DOHH2 (cell line): ENCODE measurements around the gene UVRAG.
"Not testable (repeated sequence)": the region's sequence is repeated elsewhere in the genome, so short reads cannot be mapped to it uniquely, and the experiment has no call there.

Source experiments
- H3F3A ChIP-seq: fragments of 200-600 bp; sonication (generic), shearing (Covaris generic); 2 replicates; pipeline ENCODE4 v1.6.0; 2016; ENCODE audit warnings: antibody characterized with exemption, mild to moderate bottlenecking; ENCODE audit not compliant: control insufficient read depth, insufficient read depth
- H3K27ac ChIP-seq: fragments of 200-600 bp; sonication (generic); 2 replicates; pipeline ENCODE4 v1.5.1; 2014; ENCODE audit warnings: low read depth, mild to moderate bottlenecking, low read length, moderate library complexity
- H3K27me3 ChIP-seq: fragments of 200-600 bp; sonication (generic); 2 replicates; pipeline ENCODE4 v1.6.1; 2014; ENCODE audit warnings: mild to moderate bottlenecking, low read length, mixed read lengths; ENCODE audit not compliant: control insufficient read depth
- H3K36me3 ChIP-seq: fragments of 200-600 bp; sonication (generic); 2 replicates; pipeline ENCODE4 v1.6.1; 2014; ENCODE audit warnings: mild to moderate bottlenecking, low read length, moderate library complexity, mixed read lengths; ENCODE audit not compliant: control insufficient read depth
- H3K4me1 ChIP-seq: fragments of 200-600 bp; sonication (generic); 2 replicates; pipeline ENCODE4 v1.6.1; 2014; ENCODE audit warnings: mild to moderate bottlenecking, low read length, mixed read lengths; ENCODE audit not compliant: control insufficient read depth
- H3K4me2 ChIP-seq: fragments of 200-600 bp; sonication (generic); 2 replicates; pipeline ENCODE4 v1.6.0; 2014; ENCODE audit warnings: mild to moderate bottlenecking, low read length, moderate library complexity
- H3K4me3 ChIP-seq: fragments of 200-600 bp; sonication (generic); 2 replicates; pipeline ENCODE4 v1.5.1; 2014; ENCODE audit warnings: mild to moderate bottlenecking, low read length, mixed read lengths
- H3K79me2 ChIP-seq: fragments of 200-600 bp; sonication (generic); 2 replicates; pipeline ENCODE4 v1.6.1; 2014; ENCODE audit warnings: mild to moderate bottlenecking, low read length, mixed read lengths; ENCODE audit not compliant: control insufficient read depth
- H3K9me2 ChIP-seq: fragments of 200-600 bp; sonication (generic); replicated peaks from 2 replicates; pipeline ENCODE4 v1.6.1; 2014; ENCODE audit warnings: mild to moderate bottlenecking, low read length, mixed read lengths; ENCODE audit not compliant: control insufficient read depth
- H3K9me3 ChIP-seq: fragments of 200-600 bp; sonication (generic); 2 replicates; pipeline ENCODE4 v1.6.1; 2014; ENCODE audit warnings: antibody characterized with exemption, low read length, mixed read lengths; ENCODE audit not compliant: control insufficient read depth, insufficient read depth
- H4K20me1 ChIP-seq: fragments of 200-600 bp; sonication (generic); 2 replicates; pipeline ENCODE4 v1.6.0; 2014; ENCODE audit warnings: low read depth, mild to moderate bottlenecking, antibody characterized with exemption, low read length, moderate library complexity; ENCODE audit not compliant: control insufficient read depth, insufficient read depth
- EZH2phosphoT487 ChIP-seq: fragments of 200-600 bp; sonication (generic); IDR thresholded peaks from 2 replicates; pipeline ENCODE4 v1.6.1; 2017; ENCODE audit warnings: borderline replicate concordance, mild to moderate bottlenecking, antibody characterized with exemption, low read length, moderate library complexity, mixed read lengths
- TF ChIP-seq, protein P1 (sequence below): fragments of 200-600 bp; sonication (generic); IDR thresholded peaks from one replicate; pipeline ENCODE4 v1.5.1; 2014; ENCODE audit warnings: antibody characterized with exemption, mild to moderate bottlenecking, low read depth, low read length; ENCODE audit not compliant: poor library complexity, severe bottlenecking

Gene UVRAG

DNA sequence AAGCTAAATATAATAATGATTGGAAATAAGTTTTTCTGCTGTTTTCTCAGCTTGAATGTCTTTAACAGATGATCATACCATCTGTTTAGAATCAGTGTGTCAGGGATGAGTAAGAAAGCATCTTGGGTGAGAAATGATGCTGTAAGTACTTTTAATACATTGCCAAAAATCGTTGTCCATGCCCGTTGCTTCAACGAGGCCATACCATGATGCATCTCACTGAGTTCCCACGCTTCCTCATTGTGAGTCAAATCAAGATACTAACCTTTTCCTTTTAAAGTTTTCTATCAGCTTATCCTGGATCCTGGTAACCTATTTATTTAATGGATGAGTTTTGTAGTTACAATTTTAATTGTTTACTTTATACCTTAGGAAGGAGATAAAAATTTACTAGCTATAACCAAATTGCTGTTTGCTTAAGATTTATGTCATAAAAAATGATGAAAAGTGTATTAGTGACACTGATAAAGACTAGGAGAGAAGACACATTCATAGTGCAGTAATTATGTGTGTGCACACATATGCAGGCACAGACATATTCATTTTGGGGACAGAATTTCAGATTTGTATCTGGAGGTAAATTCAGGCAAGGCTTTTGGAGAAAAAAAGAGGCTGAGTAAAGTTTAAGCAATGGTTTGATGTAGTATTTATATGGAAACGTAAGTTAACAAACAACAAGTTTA lies 154.8 kb downstream of the UVRAG start:
- no peaks in the 10 kb centered on the region for H3K4me1 ChIP-seq
- H3K9me3 ChIP-seq: peaks cover 15% of the 10 kb centered on the region; the same call in 1 of the 2 replicates
- peaks cover 85% of the 10 kb centered on the region for H3K79me2 ChIP-seq
- no peak overlapping the region for H3K27ac ChIP-seq
- H3F3A ChIP-seq: peaks cover 2% of the 10 kb centered on the region
- H3K9me2 ChIP-seq: no peaks in the 10 kb centered on the region
- no peak overlapping the region for H3K4me2 ChIP-seq
- no peak overlapping the region for H3K4me3 ChIP-seq
- peaks cover 73% of the 10 kb centered on the region for H3K36me3 ChIP-seq
- H4K20me1 ChIP-seq: no peaks in the 10 kb centered on the region
- TF ChIP-seq, protein P1, sequence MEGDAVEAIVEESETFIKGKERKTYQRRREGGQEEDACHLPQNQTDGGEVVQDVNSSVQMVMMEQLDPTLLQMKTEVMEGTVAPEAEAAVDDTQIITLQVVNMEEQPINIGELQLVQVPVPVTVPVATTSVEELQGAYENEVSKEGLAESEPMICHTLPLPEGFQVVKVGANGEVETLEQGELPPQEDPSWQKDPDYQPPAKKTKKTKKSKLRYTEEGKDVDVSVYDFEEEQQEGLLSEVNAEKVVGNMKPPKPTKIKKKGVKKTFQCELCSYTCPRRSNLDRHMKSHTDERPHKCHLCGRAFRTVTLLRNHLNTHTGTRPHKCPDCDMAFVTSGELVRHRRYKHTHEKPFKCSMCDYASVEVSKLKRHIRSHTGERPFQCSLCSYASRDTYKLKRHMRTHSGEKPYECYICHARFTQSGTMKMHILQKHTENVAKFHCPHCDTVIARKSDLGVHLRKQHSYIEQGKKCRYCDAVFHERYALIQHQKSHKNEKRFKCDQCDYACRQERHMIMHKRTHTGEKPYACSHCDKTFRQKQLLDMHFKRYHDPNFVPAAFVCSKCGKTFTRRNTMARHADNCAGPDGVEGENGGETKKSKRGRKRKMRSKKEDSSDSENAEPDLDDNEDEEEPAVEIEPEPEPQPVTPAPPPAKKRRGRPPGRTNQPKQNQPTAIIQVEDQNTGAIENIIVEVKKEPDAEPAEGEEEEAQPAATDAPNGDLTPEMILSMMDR: no peak
- TF ChIP-seq EZH2phosphoT487: no peak
- H3K27me3 ChIP-seq: no peaks in the 10 kb centered on the region

DNA sequence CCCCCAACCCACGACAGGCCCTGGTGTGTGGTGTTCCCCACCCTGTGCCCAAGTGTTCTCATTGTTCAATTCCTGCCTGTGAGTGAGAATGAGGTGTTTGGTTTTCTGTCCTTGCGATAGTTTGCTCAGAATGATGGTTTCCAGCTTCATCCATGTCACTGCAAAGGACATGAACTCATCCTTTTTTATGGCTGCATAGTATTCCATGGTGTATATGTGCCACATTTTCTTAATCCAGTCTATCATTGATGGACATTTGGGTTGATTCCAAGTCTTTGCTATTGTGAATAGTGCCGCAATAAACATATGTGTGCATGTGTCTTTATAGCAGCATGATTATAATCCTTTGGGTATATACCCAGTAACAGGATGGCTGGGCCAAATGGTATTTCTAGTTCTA lies 158.7 kb downstream of the UVRAG start:
- Histone ChIP-seq H3K9me3 (peaks cover 15% of the 10 kb centered on the region; the same call in 1 of the 2 replicates), H3K36me3 (peaks cover 43% of the 10 kb centered on the region), H3K79me2 (peaks cover 70% of the 10 kb centered on the region)
- not testable (repeated sequence) for H3K9me2 ChIP-seq, H3K4me3 ChIP-seq, H3K27ac ChIP-seq, H3K27me3 ChIP-seq, H4K20me1 ChIP-seq, H3K4me2 ChIP-seq, H3K4me1 ChIP-seq, H3F3A ChIP-seq

DNA sequence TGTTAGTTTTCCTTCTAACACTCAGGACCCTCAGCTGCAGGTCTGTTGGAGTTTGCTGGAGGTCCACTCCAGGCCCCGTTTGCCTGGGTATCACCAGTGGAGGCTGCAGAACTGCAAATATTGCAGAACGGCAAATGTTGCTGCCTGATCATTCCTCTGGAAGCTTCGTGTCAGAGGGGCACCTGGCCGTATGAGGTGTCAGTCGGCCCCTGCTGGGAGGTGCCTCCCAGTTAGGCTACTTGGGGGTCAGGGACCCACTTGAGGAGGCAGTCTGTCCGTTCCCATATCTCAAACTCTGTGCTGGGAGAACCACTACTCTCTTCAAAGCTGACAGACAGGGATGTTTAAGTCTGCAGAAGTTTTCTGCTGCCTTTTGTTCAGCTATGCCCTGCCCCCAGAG lies 164.1 kb downstream of the UVRAG start:
- not testable (repeated sequence) for H3K27me3 ChIP-seq, H3K27ac ChIP-seq, H3K4me3 ChIP-seq, H4K20me1 ChIP-seq, H3F3A ChIP-seq, H3K4me1 ChIP-seq, H3K9me2 ChIP-seq, H3K4me2 ChIP-seq, H3K9me3 ChIP-seq
- Histone ChIP-seq H3K36me3 (peaks cover 38% of the 10 kb centered on the region), H3K79me2 (peaks cover 59% of the 10 kb centered on the region)

DNA sequence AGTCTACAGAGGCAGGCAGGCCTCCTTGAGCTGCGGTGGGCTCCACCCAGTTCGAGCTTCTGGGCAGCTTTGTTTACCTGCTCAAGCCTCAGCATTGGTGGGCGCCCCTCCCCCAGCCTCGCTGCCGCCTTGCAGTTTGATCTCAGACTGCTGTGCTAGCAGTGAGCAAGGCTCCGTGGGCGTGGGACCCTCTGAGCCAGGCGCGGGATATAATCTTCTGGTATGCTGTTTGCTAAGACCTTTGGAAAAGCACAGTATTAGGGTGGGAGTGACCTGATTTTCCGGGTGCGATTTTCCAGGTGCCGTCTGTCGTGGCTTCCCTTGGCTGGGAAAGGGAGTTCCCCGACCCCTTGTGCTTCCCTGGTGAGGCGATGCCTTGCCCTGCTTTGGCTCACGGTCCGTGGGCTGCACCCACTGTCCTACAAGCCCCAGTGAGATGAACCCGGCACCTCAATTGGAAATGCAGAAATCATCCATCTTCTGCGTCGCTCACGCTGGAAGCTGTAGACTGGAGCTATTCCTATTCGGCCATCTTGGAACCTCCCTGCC lies 164.5 kb downstream of the UVRAG start:
- not testable (repeated sequence) for H3K4me2 ChIP-seq, H3K27ac ChIP-seq

DNA sequence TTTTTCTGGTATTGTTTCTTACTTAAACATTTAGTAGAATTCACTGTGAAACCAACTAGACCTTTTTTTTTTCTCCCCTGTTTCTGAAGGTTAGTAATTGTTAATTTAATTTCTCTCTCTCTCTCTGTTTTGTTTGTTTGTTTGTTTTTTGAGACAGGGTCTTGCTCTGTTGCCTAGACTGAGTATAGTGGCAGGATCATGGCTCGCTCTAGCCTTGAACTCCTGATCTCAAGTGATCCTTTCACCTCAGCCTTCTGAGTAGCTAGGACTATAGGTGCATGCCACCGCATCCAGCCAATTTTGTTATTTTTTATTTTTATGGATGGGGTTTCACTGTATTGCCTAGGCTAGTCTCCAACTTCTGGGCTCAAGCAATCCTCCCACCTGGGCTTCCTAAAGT lies 165.0 kb downstream of the UVRAG start:
- Histone ChIP-seq H3K4me1 (no peaks in the 10 kb centered on the region), H3K4me3 (no peak overlapping the region), H3K27me3 (no peaks in the 10 kb centered on the region), H3K4me2 (no peak overlapping the region), H3K79me2 (peaks cover 54% of the 10 kb centered on the region), H3F3A (no peaks in the 10 kb centered on the region), H3K9me2 (no peaks in the 10 kb centered on the region), H4K20me1 (no peaks in the 10 kb centered on the region), H3K36me3 (peaks cover 47% of the 10 kb centered on the region), H3K27ac (no peak overlapping the region), H3K9me3 (no peaks in the 10 kb centered on the region)
- no peak for TF ChIP-seq EZH2phosphoT487
- TF ChIP-seq, protein P1: no peak

More for the DNA sequence above, 164.5 kb downstream of the UVRAG start:
- peaks cover 59% of the 10 kb centered on the region for H3K79me2 ChIP-seq
- peaks cover 43% of the 10 kb centered on the region for H3K36me3 ChIP-seq
- not testable (repeated sequence) for H4K20me1 ChIP-seq, H3K4me3 ChIP-seq, H3F3A ChIP-seq, H3K9me2 ChIP-seq, H3K27me3 ChIP-seq, H3K4me1 ChIP-seq, H3K9me3 ChIP-seq
